Tibial nerve (tissue), 4 donors: ENCODE data around the gene CASP3. TPM values are rescaled to one million over a fixed set of nuclear protein-coding genes. Genes with fewer than 3 reads are reported as not detected.

Experiments used
- DNase-seq, 2 donors: peaks; one replicate each; pipeline ENCODE4 v3.0.0-alpha.2; 2019; ENCODE audit warnings: low spot score in 2 of 2
- H3K27ac ChIP-seq, 4 donors: fragments of 200-600 bp; sonication (generic) in 3 of 4; one replicate each; pipeline ENCODE4 v1.5.1; 2017 to 2019; ENCODE audit warnings: mild to moderate bottlenecking in 1 of 4
- H3K27me3 ChIP-seq, 2 donors: fragments of 200-600 bp; sonication (generic) in 1 of 2; one replicate each; pipeline versions ENCODE4 v1.5.1 to v1.6.0; 2017 to 2019
- H3K36me3 ChIP-seq, 3 donors: fragments of 200-600 bp; sonication (generic); one replicate each; pipeline ENCODE4 v1.5.1; 2018 to 2019
- H3K4me1 ChIP-seq, 4 donors: fragments of 200-600 bp; sonication (generic) in 3 of 4; one replicate each; pipeline ENCODE4 v1.5.1; 2017 to 2019
- H3K4me3 ChIP-seq, 4 donors: fragments of 200-600 bp; sonication (generic) in 3 of 4; one replicate each; pipeline ENCODE4 v1.5.1; 2017 to 2019; ENCODE audit warnings: mild to moderate bottlenecking in 1 of 4, moderate library complexity in 1 of 4
- H3K9me3 ChIP-seq, 4 donors: fragments of 200-600 bp; sonication (generic) in 3 of 4; one replicate each; pipeline ENCODE4 v1.5.1; 2017 to 2019
- EP300 ChIP-seq, 2 donors: sonication (generic); formaldehyde crosslinking; IDR thresholded peaks; one replicate each; pipeline ENCODE4 v1.6.1; 2017; ENCODE audit warnings: antibody characterized with exemption in 2 of 2, mild to moderate bottlenecking in 1 of 2
- POLR2A ChIP-seq, 2 donors: fragments of 450-650 bp; IDR thresholded peaks; one replicate each; pipeline ENCODE4 v1.6.1; 2017; ENCODE audit warnings: antibody characterized with exemption in 2 of 2, mild to moderate bottlenecking in 2 of 2, moderate library complexity in 2 of 2
- WGBS, 2 donors: methylation state at CpG; one replicate each; pipeline ENCODE4 v1.1.5; 2018; 5-methylcytosine and 5-hydroxymethylcytosine counted together
- total RNA-seq, 4 donors: library from RNA; depleted of rRNA; stranded (reverse); fragments of >200 nt; gene quantifications; one replicate each; pipeline ENCODE4 v1.1.0, GENCODE V29; 2016
- TF ChIP-seq, protein P1 (sequence below), 5 experiments: fragments of 200-600 bp in 3 of 5; fragments of 450-650 bp in 2 of 5; sonication (generic) in 3 of 5; IDR thresholded peaks; one replicate each; pipeline ENCODE4 v1.5.1; 2016 to 2019; ENCODE audit warnings: antibody characterized with exemption in 5 of 5, mild to moderate bottlenecking in 3 of 5, moderate library complexity in 2 of 5

The CASP3 gene
- total RNA-seq: 10 to 100 TPM in 1 of 4 donors, 1 to 10 TPM in 3; 7.6 to 17.7 (median 9.7) TPM

- H3K27me3 ChIP-seq: no peaks in the 10 kb centered on the region
- H3K9me3 ChIP-seq: no peaks in the 10 kb centered on the region
- TF ChIP-seq EP300 (IDR thresholded peaks at IDR 0.05): peak in 1 of 2 donors; percentile 94
- TF ChIP-seq POLR2A (IDR thresholded peaks at IDR 0.05): peak; percentile 74 to 85
- TF ChIP-seq, protein P1, sequence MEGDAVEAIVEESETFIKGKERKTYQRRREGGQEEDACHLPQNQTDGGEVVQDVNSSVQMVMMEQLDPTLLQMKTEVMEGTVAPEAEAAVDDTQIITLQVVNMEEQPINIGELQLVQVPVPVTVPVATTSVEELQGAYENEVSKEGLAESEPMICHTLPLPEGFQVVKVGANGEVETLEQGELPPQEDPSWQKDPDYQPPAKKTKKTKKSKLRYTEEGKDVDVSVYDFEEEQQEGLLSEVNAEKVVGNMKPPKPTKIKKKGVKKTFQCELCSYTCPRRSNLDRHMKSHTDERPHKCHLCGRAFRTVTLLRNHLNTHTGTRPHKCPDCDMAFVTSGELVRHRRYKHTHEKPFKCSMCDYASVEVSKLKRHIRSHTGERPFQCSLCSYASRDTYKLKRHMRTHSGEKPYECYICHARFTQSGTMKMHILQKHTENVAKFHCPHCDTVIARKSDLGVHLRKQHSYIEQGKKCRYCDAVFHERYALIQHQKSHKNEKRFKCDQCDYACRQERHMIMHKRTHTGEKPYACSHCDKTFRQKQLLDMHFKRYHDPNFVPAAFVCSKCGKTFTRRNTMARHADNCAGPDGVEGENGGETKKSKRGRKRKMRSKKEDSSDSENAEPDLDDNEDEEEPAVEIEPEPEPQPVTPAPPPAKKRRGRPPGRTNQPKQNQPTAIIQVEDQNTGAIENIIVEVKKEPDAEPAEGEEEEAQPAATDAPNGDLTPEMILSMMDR (IDR thresholded peaks at IDR 0.05): peak in 4 of 5 experiments; percentile 19 to 54 (median 44)
- DNase-seq: peak; percentile 90 to 91
- H3K27ac ChIP-seq: peak within 1 kb of the TSS; percentile 90 to 99 (median 98)
- 0 to 2% methylated on average over 28 to 43 of the region's 90 CpGs for WGBS, 2 donors
- H3K4me1 ChIP-seq: peaks cover 0 to 53% (median 33%) of the 10 kb centered on the region in 4 donors
- peak within 1 kb of the TSS; percentile 88 to 100 (median 94) for H3K4me3 ChIP-seq
- no peaks in the 10 kb centered on the region for H3K36me3 ChIP-seq
Measured at GRCh38 chr4:184649026-184649970, at the start of gene CASP3, which contains the start of gene PRIMPOL. CASP3 (minus strand) TSS chr4:184649447; CDS start chr4:184638453, 10,994 bp downstream. PRIMPOL (plus strand) TSS chr4:184649738; CDS start chr4:184657141, 7,403 bp downstream.

DNA sequence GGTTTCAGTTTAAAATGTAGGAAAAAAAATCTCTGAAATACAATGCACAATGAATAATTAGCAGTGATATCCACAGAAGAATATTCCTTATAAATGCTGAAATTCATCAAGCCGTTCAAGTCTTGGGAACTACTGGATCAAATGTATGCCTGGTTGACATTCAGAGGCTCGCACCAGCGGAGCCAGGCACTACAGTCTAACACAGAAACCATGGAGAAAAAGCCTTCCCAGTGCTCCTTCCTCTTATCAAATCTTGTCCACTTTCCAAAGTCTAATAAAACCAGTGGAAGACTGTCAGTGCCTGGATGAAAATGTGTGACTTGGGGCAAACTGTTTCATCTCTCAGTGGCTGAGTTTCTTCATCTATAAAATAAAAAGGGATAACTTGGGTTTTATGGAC is 48.7 kb upstream of the CASP3 start:
- H3K9me3 ChIP-seq: no peaks in the 10 kb centered on the region
- TF ChIP-seq EP300 (IDR thresholded peaks at IDR 0.05): no peak
- TF ChIP-seq, protein P1 (IDR thresholded peaks at IDR 0.05): no peak
- TF ChIP-seq POLR2A (IDR thresholded peaks at IDR 0.05): no peak
- H3K4me1 ChIP-seq: no peaks in the 10 kb centered on the region
- DNase-seq: no peak
- peak overlapping the region in 1 of 4 donors; percentile 27 for H3K4me3 ChIP-seq
- H3K27me3 ChIP-seq: no peaks in the 10 kb centered on the region
- 35 to 57% methylated on average over 3 of the region's 3 CpGs for WGBS, 2 donors
- H3K36me3 ChIP-seq: peaks cover 0 to 21% (median 0%) of the 10 kb centered on the region in 3 donors
- H3K27ac ChIP-seq: peak overlapping the region in 1 of 4 donors; percentile 34

DNA sequence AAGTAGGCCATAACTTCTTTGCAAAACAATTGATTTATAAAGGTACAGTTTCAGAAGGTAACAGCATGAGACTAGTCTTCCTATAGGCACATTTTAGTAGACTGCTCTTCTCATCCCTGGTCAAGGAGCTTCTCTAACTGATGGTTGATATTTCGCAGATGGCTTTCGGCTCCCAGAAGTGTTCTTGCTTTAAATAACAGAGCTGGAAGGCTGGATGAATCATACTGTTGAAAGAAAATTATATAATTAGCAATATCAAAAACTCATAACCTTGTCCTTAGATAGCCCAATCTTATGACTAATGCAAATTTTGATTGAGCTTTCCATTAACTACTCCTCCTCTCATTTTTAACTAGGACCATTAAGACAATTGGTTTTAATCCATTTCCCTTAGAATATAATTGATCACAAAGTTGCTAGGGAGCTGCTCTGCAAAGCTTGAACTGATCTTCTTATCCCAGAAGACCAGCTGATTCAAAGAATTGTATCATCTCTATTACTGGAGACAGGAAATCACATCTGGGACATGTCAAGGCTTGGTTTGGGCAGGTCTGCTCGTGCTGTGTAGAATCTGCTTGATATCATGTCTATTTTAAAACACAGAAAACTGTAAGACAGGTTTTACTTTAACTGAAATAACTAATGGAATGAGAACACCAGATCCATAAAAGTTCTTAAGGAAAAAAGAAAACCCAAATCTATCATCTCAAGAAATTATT is 46.1 kb upstream of the CASP3 start:
- WGBS, 2 donors: 85 to 87% methylated on average over 3 of the region's 3 CpGs
- DNase-seq: no peak
- H3K9me3 ChIP-seq: no peaks in the 10 kb centered on the region
- no peak overlapping the region for H3K4me3 ChIP-seq
- TF ChIP-seq POLR2A (IDR thresholded peaks at IDR 0.05) (no peak), EP300 (IDR thresholded peaks at IDR 0.05) (no peak)
- TF ChIP-seq, protein P1 (IDR thresholded peaks at IDR 0.05): no peak
- H3K27me3 ChIP-seq: no peaks in the 10 kb centered on the region
- H3K4me1 ChIP-seq: no peaks in the 10 kb centered on the region
- H3K36me3 ChIP-seq: peaks cover 0 to 27% (median 0%) of the 10 kb centered on the region in 3 donors
- H3K27ac ChIP-seq: no peak overlapping the region

DNA sequence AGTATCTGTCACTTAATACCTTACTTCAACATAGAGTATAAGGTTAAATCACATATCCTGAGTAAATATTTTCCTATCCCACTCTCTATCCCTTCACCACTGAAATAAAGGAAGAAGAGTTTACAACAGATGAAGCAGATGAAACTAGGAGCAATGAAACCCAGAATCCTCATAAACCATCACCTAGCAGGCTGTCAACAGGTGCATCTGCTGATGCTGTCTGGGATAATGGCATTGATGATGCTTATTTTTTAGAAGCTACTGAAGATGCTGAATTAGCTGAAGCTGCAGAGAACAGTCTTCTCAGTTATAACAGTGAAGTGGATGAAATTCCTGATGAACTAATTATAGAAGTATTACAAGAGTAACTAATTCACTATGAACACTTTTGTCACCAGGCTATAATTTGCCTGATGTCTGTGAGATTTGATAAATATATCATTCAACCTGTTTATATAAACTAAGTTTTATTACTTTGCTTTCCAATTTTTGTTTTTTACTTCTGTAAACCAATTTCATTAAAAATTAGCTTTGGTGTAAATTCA is 45.2 kb upstream of the CASP3 start:
- Histone ChIP-seq H3K4me3 (no peak overlapping the region), H3K36me3 (peaks cover 0 to 34% (median 0%) of the 10 kb centered on the region in 3 donors), H3K27ac (no peak overlapping the region), H3K4me1 (no peaks in the 10 kb centered on the region), H3K27me3 (no peaks in the 10 kb centered on the region), H3K9me3 (no peaks in the 10 kb centered on the region)
- no peak for DNase-seq
- no peak for TF ChIP-seq POLR2A (IDR thresholded peaks at IDR 0.05)
- TF ChIP-seq EP300 (IDR thresholded peaks at IDR 0.05): no peak
- TF ChIP-seq, protein P1 (IDR thresholded peaks at IDR 0.05): no peak
